ENCODE data around the gene CLN5. TPM values are rescaled to one million over a fixed set of nuclear protein-coding genes. Genes with fewer than 3 reads are reported as not detected.

Gene CLN5
- total RNA-seq, 1 experiment from 2014 or later, result 10.7 TPM

- Histone ChIP-seq H3K79me2 (ENCODE audit: low read depth) (no peaks in the 10 kb centered on the region), H3K36me3 (ENCODE audit: low read depth) (no peaks in the 10 kb centered on the region), H3F3A (ENCODE audit: insufficient read depth, low read depth) (0 out of 2 replicates have a peak, but pooled peaks cover 2% of the 10 kb centered on the region), H2AFZ (no peak overlapping the region), H3K9me3 (ENCODE audit: insufficient read depth, low read depth) (no peaks in the 10 kb centered on the region), H3K4me3 (no peak overlapping the region), H3K4me1 (replicated peaks; ENCODE audit: insufficient read depth) (no peaks in the 10 kb centered on the region), H4K20me1 (ENCODE audit: insufficient read depth) (no peaks in the 10 kb centered on the region), H3K27me3 (ENCODE audit: insufficient read depth, low read depth) (peaks cover 25% of the 10 kb centered on the region), H3K4me2 (no peak overlapping the region), H3K9me2 (ENCODE audit: insufficient read depth) (no peaks in the 10 kb centered on the region), H3K27ac (no peak overlapping the region)
- BruUV-seq (replicated peaks), result no TSS peak
- no peak for DNase-seq
- CTCF ChIA-PET, result no interaction called here
- TF ChIP-seq EZH2 (IDR thresholded peaks at IDR 0.05; ENCODE audit: low read depth) (no peak), CTCF (conservative IDR thresholded peaks at IDR 0.05) (no peak)
- intact Hi-C loops (cut with micrococcal nuclease; ENCODE audit: unreplicated experiment), result no loop called here
- POLR2A ChIA-PET (ENCODE audit: unreplicated experiment), result no interaction called here
Measured at GRCh38 chr13:76982061-76982460, 9.8 kb upstream of the CLN5 start.

GRCh38 chr13:76983676-76984075 is 8.2 kb upstream of the CLN5 start:
- ChIA-PET POLR2A (ENCODE audit: unreplicated experiment) (no interaction called here), CTCF (no interaction called here)
- no peak for TF ChIP-seq CTCF (conservative IDR thresholded peaks at IDR 0.05)
- TF ChIP-seq EZH2 (IDR thresholded peaks at IDR 0.05; ENCODE audit: low read depth), result no peak
- H4K20me1 ChIP-seq (ENCODE audit: insufficient read depth), result no peaks in the 10 kb centered on the region
- H3K9me3 ChIP-seq (ENCODE audit: insufficient read depth, low read depth), result no peaks in the 10 kb centered on the region
- H3K4me3 ChIP-seq, result no peak overlapping the region
- no peaks in the 10 kb centered on the region for H3K9me2 ChIP-seq (ENCODE audit: insufficient read depth)
- H3K27me3 ChIP-seq (ENCODE audit: insufficient read depth, low read depth), result peaks cover 28% of the 10 kb centered on the region
- H3K36me3 ChIP-seq (ENCODE audit: low read depth), result no peaks in the 10 kb centered on the region
- H2AFZ ChIP-seq, result no peak overlapping the region
- no peaks in the 10 kb centered on the region for H3K79me2 ChIP-seq (ENCODE audit: low read depth)
- intact Hi-C loops (cut with micrococcal nuclease; ENCODE audit: unreplicated experiment), result no loop called here
- no peak for DNase-seq
- H3K4me2 ChIP-seq, result no peak overlapping the region
- BruUV-seq (replicated peaks), result no TSS peak
- no peaks in the 10 kb centered on the region for H3F3A ChIP-seq (ENCODE audit: insufficient read depth, low read depth)
- no peak overlapping the region for H3K27ac ChIP-seq
- H3K4me1 ChIP-seq (replicated peaks; ENCODE audit: insufficient read depth), result no peaks in the 10 kb centered on the region

- Histone ChIP-seq H3K4me1 (replicated peaks; ENCODE audit: insufficient read depth) (peaks cover 9% of the 10 kb centered on the region; the same call in 1 of the 2 replicates), H3K27ac (0 out of 2 replicates have a peak overlapping the region, but pooled peaks have one; percentile 27), H2AFZ (peak overlapping the region; percentile 98), H3K4me2 (peak overlapping the region; percentile 81), H4K20me1 (ENCODE audit: insufficient read depth) (no peaks in the 10 kb centered on the region), H3K9me2 (ENCODE audit: insufficient read depth) (no peaks in the 10 kb centered on the region), H3K4me3 (peak overlapping the region; percentile 70), H3F3A (ENCODE audit: insufficient read depth, low read depth) (no peaks in the 10 kb centered on the region), H3K36me3 (ENCODE audit: low read depth) (peaks cover 5% of the 10 kb centered on the region; the same call in 1 of the 2 replicates), H3K9me3 (ENCODE audit: insufficient read depth, low read depth) (no peaks in the 10 kb centered on the region), H3K79me2 (ENCODE audit: low read depth) (no peaks in the 10 kb centered on the region), H3K27me3 (ENCODE audit: insufficient read depth, low read depth) (0 out of 2 replicates have a peak, but pooled peaks cover 3% of the 10 kb centered on the region)
- TF ChIP-seq EZH2 (IDR thresholded peaks at IDR 0.05; ENCODE audit: low read depth), result no peak
- no peak for DNase-seq
- BruUV-seq (replicated peaks), result TSS peak; percentile 92
- intact Hi-C loops (cut with micrococcal nuclease; ENCODE audit: unreplicated experiment), result no loop called here
- ChIA-PET CTCF (no interaction called here), POLR2A (ENCODE audit: unreplicated experiment) (interaction anchor here (0.6 to 0.7 kb wide), 2 partner anchors 35 to 763 kb away, joined by 3 to 4 read pairs; partner anchors contain the start of gene FBXL3)
Measured at GRCh38 chr13:76991432-76991795, 467 bp upstream of the CLN5 start.

- CTCF ChIA-PET, result no interaction called here
- Histone ChIP-seq H3K9me2 (ENCODE audit: insufficient read depth) (no peaks in the 10 kb centered on the region), H3K79me2 (ENCODE audit: low read depth) (no peaks in the 10 kb centered on the region), H4K20me1 (ENCODE audit: insufficient read depth) (no peaks in the 10 kb centered on the region), H3K4me3 (peak overlapping the region; percentile 70), H3K27ac (peak overlapping the region; percentile 53; the same call in 1 of the 2 replicates), H3K27me3 (ENCODE audit: insufficient read depth, low read depth) (0 out of 2 replicates have a peak, but pooled peaks cover 3% of the 10 kb centered on the region), H3F3A (ENCODE audit: insufficient read depth, low read depth) (no peaks in the 10 kb centered on the region), H3K4me2 (peak overlapping the region; percentile 81), H3K4me1 (replicated peaks; ENCODE audit: insufficient read depth) (peaks cover 9% of the 10 kb centered on the region; the same call in 1 of the 2 replicates), H3K36me3 (ENCODE audit: low read depth) (peaks cover 8% of the 10 kb centered on the region; the same call in 1 of the 2 replicates), H3K9me3 (ENCODE audit: insufficient read depth, low read depth) (no peaks in the 10 kb centered on the region), H2AFZ (peak overlapping the region; percentile 98)
- POLR2A ChIA-PET (ENCODE audit: unreplicated experiment), result no interaction called here
- no peak for DNase-seq
- intact Hi-C loops (cut with micrococcal nuclease; ENCODE audit: unreplicated experiment), result loop anchor here (2.0 kb wide), 1 partner anchor 34 kb away; the partner anchor contains the start of gene FBXL3
- BruUV-seq (replicated peaks), result TSS peak; percentile 72
- no peak for TF ChIP-seq CTCF (conservative IDR thresholded peaks at IDR 0.05)
- TF ChIP-seq EZH2 (IDR thresholded peaks at IDR 0.05; ENCODE audit: low read depth), result no peak
Measured at GRCh38 chr13:76992548-76993001, 694 bp downstream of the CLN5 start.
